K562 (cell line): Measurements from ENCODE around the gene OXSR1. TPM values are rescaled to one million over a fixed set of nuclear protein-coding genes. Genes with fewer than 3 reads are reported as not detected.

Experiments
- CHCHD3 ChIP-seq: fragments of 250-450 bp; sonication (Bioruptor Pico); IDR thresholded peaks from 2 replicates; pipeline ENCODE4 v2.1.2; 2022; ENCODE audit warnings: mild to moderate bottlenecking
- DACH1 ChIP-seq: fragments of 450-650 bp; IDR thresholded peaks from 2 replicates; pipeline ENCODE4 v1.6.1; 2018; ENCODE audit not compliant: partially characterized antibody
- ELF4 ChIP-seq: fragments of 450-650 bp; formaldehyde crosslinking; IDR thresholded peaks from 2 replicates; pipeline ENCODE4 v1.4.0; 2022; ENCODE audit warnings: missing genetic modification characterization
- FOXA1 ChIP-seq: fragments of 450-650 bp; IDR thresholded peaks from 2 replicates; pipeline ENCODE4 v1.6.1; 2016; ENCODE audit warnings: mild to moderate bottlenecking, borderline replicate concordance
- HDAC1 ChIP-seq, 2 experiments: fragments of 450-650 bp; IDR thresholded peaks; 2 replicates each; pipeline ENCODE4 v1.6.1; 2016 to 2017; ENCODE audit warnings: inconsistent platforms in 1 of 2, mild to moderate bottlenecking in 1 of 2, moderate library complexity in 1 of 2
- HNRNPUL1 ChIP-seq: fragments of 200-400 bp; formaldehyde crosslinking; IDR thresholded peaks from 2 replicates; pipeline ENCODE4 v1.6.1; 2017; ENCODE audit warnings: low read length
- HSF4 ChIP-seq: fragments of 250-450 bp; sonication (Bioruptor Pico); IDR thresholded peaks from 2 replicates; pipeline ENCODE4 v2.1.2; 2022; ENCODE audit warnings: mild to moderate bottlenecking, moderate library complexity, borderline replicate concordance
- JUND ChIP-seq, 2 experiments: IDR thresholded peaks; 2 replicates in 1 of 2; 3 replicates in 1 of 2; pipeline ENCODE4 v1.6.1; 2011; ENCODE audit warnings: borderline replicate concordance in 2 of 2, low read depth in 2 of 2, low read length in 2 of 2, improper control_type of control experiment in 1 of 2, missing biosample characterization in 1 of 2, missing genetic modification characterization in 1 of 2, missing genetic modification reagents in 1 of 2
- KLF13 ChIP-seq: fragments of 450-650 bp; IDR thresholded peaks from 2 replicates; pipeline ENCODE4 v1.6.1; 2016; ENCODE audit warnings: missing genetic modification characterization, low read depth, mild to moderate bottlenecking, missing compliant biosample characterization, moderate library complexity, borderline replicate concordance
- L3MBTL2 ChIP-seq: fragments of 450-650 bp; IDR thresholded peaks from 2 replicates; pipeline ENCODE4 v1.6.1; 2016; ENCODE audit warnings: mild to moderate bottlenecking, moderate library complexity
- NFRKB ChIP-seq: fragments of 450-650 bp; IDR thresholded peaks from 2 replicates; pipeline ENCODE4 v1.6.1; 2016; ENCODE audit warnings: low read depth
- NRF1 ChIP-seq, 2 experiments: fragments of 450-650 bp; IDR thresholded peaks in 1 of 2; conservative IDR thresholded peaks in 1 of 2; 2 replicates each; pipeline ENCODE4 v1.6.1; 2014; ENCODE audit warnings: mild to moderate bottlenecking in 2 of 2
- POLR2AphosphoS5 ChIP-seq: IDR thresholded peaks from 2 replicates; pipeline ENCODE4 v1.6.1; 2011; ENCODE audit warnings: mild to moderate bottlenecking, low read depth, low read length, moderate library complexity; ENCODE audit not compliant: control insufficient read depth, insufficient read depth
- SP1 ChIP-seq: sonication (generic); formaldehyde crosslinking; IDR thresholded peaks from 2 replicates; pipeline ENCODE4 v1.8.1; 2022; ENCODE audit warnings: mild to moderate bottlenecking, missing genetic modification reagents
- USF1 ChIP-seq: sonication (generic); formaldehyde crosslinking; IDR thresholded peaks from 2 replicates; pipeline ENCODE4 v1.9.0; 2022; ENCODE audit warnings: mild to moderate bottlenecking, missing genetic modification reagents
- ZBTB8A ChIP-seq: fragments of 450-650 bp; IDR thresholded peaks from 2 replicates; pipeline ENCODE4 v1.6.1; 2018; ENCODE audit warnings: mild to moderate bottlenecking, moderate library complexity; ENCODE audit not compliant: partially characterized antibody
- ZNF124 ChIP-seq: sonication (generic); formaldehyde crosslinking; IDR thresholded peaks from 2 replicates; pipeline ENCODE4 v1.8.1; 2022; ENCODE audit warnings: missing genetic modification reagents
- ZNF174 ChIP-seq: fragments of 250-450 bp; sonication (Bioruptor Pico); IDR thresholded peaks from 2 replicates; pipeline ENCODE4 v1.4.0; 2020; ENCODE audit warnings: mild to moderate bottlenecking
- ZNF785 ChIP-seq: fragments of 250-450 bp; sonication (Bioruptor Pico); IDR thresholded peaks from 2 replicates; pipeline ENCODE4 v1.4.0; 2020; ENCODE audit warnings: mild to moderate bottlenecking
- polyA plus RNA-seq, 8 experiments: library from polyadenylated mRNA; depleted of rRNA in 4 of 8; stranded (reverse) in 5 of 8; unstranded in 3 of 8; fragments of >200 nt; fragmentation: Nextera tagmentation in 2 of 8; fragmentation: Illumina TruSeq in 1 of 8; extraction: Ambion mirVana in 2 of 8; extraction: Trizol in 1 of 8; gene quantifications; 2 replicates each; pipeline versions ENCODE4 v1.2.1 to v1.2.3, GENCODE V29; 2011 to 2014; ENCODE audit warnings: inconsistent platforms in 1 of 8, missing spikeins in 1 of 8
- total RNA-seq, 7 experiments: library from RNA; depleted of rRNA in 6 of 7; stranded (reverse); fragments of >200 nt in 6 of 7; fragmentation: Illumina TruSeq in 2 of 7; extraction: Trizol in 2 of 7; gene quantifications; 2 replicates each; pipeline versions ENCODE4 v1.2.1 to v1.2.3, GENCODE V29; 2011 to 2021; ENCODE audit warnings: low replicate concordance in 1 of 7
- TF ChIP-seq, protein P1 (sequence below): fragments of 200-800 bp; sonication (Bioruptor generic); IDR thresholded peaks from 2 replicates; pipeline ENCODE4 v1.6.1; 2016; ENCODE audit warnings: missing genetic modification characterization, missing compliant biosample characterization
- TF ChIP-seq, protein P2 (sequence below): fragments of 250-450 bp; sonication (Bioruptor Pico); IDR thresholded peaks from 2 replicates; pipeline ENCODE4 v1.8.0; 2022; ENCODE audit warnings: inconsistent platforms, mild to moderate bottlenecking, moderate library complexity, borderline replicate concordance

The OXSR1 gene
- total and polyA plus RNA-seq, 9 of the 15 experiments (the other 6 are each of a cell fraction or from before 2014, with no cell fraction given), result 15.7 to 87.6 (median 48.7) TPM

- TF ChIP-seq, protein P1, sequence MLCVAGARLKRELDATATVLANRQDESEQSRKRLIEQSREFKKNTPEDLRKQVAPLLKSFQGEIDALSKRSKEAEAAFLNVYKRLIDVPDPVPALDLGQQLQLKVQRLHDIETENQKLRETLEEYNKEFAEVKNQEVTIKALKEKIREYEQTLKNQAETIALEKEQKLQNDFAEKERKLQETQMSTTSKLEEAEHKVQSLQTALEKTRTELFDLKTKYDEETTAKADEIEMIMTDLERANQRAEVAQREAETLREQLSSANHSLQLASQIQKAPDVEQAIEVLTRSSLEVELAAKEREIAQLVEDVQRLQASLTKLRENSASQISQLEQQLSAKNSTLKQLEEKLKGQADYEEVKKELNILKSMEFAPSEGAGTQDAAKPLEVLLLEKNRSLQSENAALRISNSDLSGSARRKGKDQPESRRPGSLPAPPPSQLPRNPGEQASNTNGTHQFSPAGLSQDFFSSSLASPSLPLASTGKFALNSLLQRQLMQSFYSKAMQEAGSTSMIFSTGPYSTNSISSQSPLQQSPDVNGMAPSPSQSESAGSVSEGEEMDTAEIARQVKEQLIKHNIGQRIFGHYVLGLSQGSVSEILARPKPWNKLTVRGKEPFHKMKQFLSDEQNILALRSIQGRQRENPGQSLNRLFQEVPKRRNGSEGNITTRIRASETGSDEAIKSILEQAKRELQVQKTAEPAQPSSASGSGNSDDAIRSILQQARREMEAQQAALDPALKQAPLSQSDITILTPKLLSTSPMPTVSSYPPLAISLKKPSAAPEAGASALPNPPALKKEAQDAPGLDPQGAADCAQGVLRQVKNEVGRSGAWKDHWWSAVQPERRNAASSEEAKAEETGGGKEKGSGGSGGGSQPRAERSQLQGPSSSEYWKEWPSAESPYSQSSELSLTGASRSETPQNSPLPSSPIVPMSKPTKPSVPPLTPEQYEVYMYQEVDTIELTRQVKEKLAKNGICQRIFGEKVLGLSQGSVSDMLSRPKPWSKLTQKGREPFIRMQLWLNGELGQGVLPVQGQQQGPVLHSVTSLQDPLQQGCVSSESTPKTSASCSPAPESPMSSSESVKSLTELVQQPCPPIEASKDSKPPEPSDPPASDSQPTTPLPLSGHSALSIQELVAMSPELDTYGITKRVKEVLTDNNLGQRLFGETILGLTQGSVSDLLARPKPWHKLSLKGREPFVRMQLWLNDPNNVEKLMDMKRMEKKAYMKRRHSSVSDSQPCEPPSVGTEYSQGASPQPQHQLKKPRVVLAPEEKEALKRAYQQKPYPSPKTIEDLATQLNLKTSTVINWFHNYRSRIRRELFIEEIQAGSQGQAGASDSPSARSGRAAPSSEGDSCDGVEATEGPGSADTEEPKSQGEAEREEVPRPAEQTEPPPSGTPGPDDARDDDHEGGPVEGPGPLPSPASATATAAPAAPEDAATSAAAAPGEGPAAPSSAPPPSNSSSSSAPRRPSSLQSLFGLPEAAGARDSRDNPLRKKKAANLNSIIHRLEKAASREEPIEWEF, result no peak
- TF ChIP-seq DACH1, result no peak
- peak in 1 of 2 experiments; percentile 67; a peak in 1 of 4 replicates for TF ChIP-seq HDAC1 (IDR thresholded peaks at IDR 0.05)
- no peak for TF ChIP-seq ZBTB8A
- no peak for TF ChIP-seq FOXA1
- TF ChIP-seq, protein P2, sequence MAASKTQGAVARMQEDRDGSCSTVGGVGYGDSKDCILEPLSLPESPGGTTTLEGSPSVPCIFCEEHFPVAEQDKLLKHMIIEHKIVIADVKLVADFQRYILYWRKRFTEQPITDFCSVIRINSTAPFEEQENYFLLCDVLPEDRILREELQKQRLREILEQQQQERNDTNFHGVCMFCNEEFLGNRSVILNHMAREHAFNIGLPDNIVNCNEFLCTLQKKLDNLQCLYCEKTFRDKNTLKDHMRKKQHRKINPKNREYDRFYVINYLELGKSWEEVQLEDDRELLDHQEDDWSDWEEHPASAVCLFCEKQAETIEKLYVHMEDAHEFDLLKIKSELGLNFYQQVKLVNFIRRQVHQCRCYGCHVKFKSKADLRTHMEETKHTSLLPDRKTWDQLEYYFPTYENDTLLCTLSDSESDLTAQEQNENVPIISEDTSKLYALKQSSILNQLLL, result no peak
- no peak for TF ChIP-seq L3MBTL2
- no peak for TF ChIP-seq NFRKB
- no peak for TF ChIP-seq USF1 (CRISPR knock-in tag)
- TF ChIP-seq JUND (IDR thresholded peaks at IDR 0.05; ENCODE audit: borderline replicate concordance, low read depth, low read length), result no peak
- no peak; the same call in 2 of the 3 replicates for TF ChIP-seq JUND (tag; IDR thresholded peaks at IDR 0.05; ENCODE audit: borderline replicate concordance, low read depth, low read length)
- TF ChIP-seq HNRNPUL1, result no peak
- TF ChIP-seq ZNF785 (CRISPR knock-in tag), result no peak
- no peak for TF ChIP-seq NRF1 (conservative IDR thresholded peaks at IDR 0.05 in 1 of 2, IDR thresholded peaks at IDR 0.05 in 1 of 2)
- TF ChIP-seq HSF4, result no peak
- no peak for TF ChIP-seq ZNF174 (CRISPR knock-in tag)
- TF ChIP-seq KLF13, result no peak
- no peak for TF ChIP-seq ELF4 (CRISPR knock-in tag)
- TF ChIP-seq ZNF124 (CRISPR knock-in tag), result peak; percentile 64; the same call in 1 of the 2 replicates
- TF ChIP-seq CHCHD3 (CRISPR knock-in tag), result no peak
- TF ChIP-seq POLR2AphosphoS5, result no peak
- no peak for TF ChIP-seq SP1 (CRISPR knock-in tag)
These were observed 518 bp downstream of the OXSR1 start (continued) for GRCh38 chr3:38165722-38166387.
